Measurements from ENCODE around the gene CTNNA1. TPM values are rescaled to one million over a fixed set of nuclear protein-coding genes. Genes with fewer than 3 reads are reported as not detected.

The CTNNA1 gene
- total RNA-seq, 1 experiment from 2014 or later = 392 TPM

DNA sequence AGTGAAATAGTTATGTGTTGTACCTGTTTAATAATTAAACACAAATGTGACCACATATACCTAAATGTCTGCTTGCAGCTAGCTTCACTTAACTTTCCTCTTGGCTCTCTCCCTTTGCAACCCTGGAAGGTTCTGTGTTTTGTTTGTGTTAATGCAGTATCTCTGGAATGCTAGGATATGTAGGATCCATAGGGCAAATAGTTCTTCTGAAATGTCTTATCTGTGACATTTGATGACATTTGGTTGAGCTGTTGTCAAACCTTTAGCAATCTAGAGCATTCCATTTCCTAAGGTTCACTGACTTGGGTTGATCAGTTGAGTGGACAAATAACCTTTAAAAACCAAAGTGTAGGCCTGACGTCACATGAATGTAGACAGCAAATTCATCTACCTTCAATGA is 21.8 kb downstream of the CTNNA1 start:
- BruUV-seq (replicated peaks) = no TSS peak
- Histone ChIP-seq H3K4me1 (peaks cover 43% of the 10 kb centered on the region), H3K27me3 (replicated peaks; ENCODE audit: control insufficient read depth, insufficient read depth, low read length) (no peaks in the 10 kb centered on the region), H3K36me3 (ENCODE audit: control insufficient read depth, insufficient read depth, low read length) (peaks cover 2% of the 10 kb centered on the region; the same call in 1 of the 2 replicates), H3K9me3 (no peaks in the 10 kb centered on the region), H3K4me3 (ENCODE audit: low read depth, low read length) (no peak overlapping the region)
- H3K9me3 Mint-ChIP-seq (ENCODE audit: unreplicated experiment) = no peaks in the 10 kb centered on the region
- intact Hi-C loops (cut with micrococcal nuclease; ENCODE audit: unreplicated experiment) = loop anchor here (1.0 kb wide), 1 partner anchor 21 kb away; no protein-coding TSS in a partner anchor
- TF ChIP-seq, protein P1, sequence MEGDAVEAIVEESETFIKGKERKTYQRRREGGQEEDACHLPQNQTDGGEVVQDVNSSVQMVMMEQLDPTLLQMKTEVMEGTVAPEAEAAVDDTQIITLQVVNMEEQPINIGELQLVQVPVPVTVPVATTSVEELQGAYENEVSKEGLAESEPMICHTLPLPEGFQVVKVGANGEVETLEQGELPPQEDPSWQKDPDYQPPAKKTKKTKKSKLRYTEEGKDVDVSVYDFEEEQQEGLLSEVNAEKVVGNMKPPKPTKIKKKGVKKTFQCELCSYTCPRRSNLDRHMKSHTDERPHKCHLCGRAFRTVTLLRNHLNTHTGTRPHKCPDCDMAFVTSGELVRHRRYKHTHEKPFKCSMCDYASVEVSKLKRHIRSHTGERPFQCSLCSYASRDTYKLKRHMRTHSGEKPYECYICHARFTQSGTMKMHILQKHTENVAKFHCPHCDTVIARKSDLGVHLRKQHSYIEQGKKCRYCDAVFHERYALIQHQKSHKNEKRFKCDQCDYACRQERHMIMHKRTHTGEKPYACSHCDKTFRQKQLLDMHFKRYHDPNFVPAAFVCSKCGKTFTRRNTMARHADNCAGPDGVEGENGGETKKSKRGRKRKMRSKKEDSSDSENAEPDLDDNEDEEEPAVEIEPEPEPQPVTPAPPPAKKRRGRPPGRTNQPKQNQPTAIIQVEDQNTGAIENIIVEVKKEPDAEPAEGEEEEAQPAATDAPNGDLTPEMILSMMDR (IDR thresholded peaks at IDR 0.05; ENCODE audit: insufficient read depth in 1 of 2, low read depth in 1 of 2, low read length in 1 of 2, severe bottlenecking in 1 of 2, unreplicated experiment in 1 of 2) = no peak
- H3K4me1 Mint-ChIP-seq (ENCODE audit: low read depth, unreplicated experiment) = peaks cover 25% of the 10 kb centered on the region
- peaks cover 71% of the 10 kb centered on the region for H3K36me3 Mint-ChIP-seq (ENCODE audit: insufficient read depth, unreplicated experiment)
- peak overlapping the region; percentile 54 for H3K4me3 Mint-ChIP-seq (ENCODE audit: unreplicated experiment)
- no peaks in the 10 kb centered on the region for H3K27me3 Mint-ChIP-seq (ENCODE audit: insufficient read depth, unreplicated experiment)
- ChIA-PET POLR2A (interaction anchor here (0.5 to 1.5 kb wide), 4 partner anchors 22 to 257 kb away, joined by 3 to 4 read pairs (median 3); partner anchors contain the start of genes CTNNA1 and HSPA9), CTCF (interaction anchor here (0.6 to 1.6 kb wide), 4 partner anchors 15 to 196 kb away, joined by 4 to 7 read pairs (median 5); no protein-coding TSS in a partner anchor)
- peak; percentile 70 to 75 for DNase-seq
- H3K27ac Mint-ChIP-seq (ENCODE audit: unreplicated experiment) = peak overlapping the region; percentile 81

DNA sequence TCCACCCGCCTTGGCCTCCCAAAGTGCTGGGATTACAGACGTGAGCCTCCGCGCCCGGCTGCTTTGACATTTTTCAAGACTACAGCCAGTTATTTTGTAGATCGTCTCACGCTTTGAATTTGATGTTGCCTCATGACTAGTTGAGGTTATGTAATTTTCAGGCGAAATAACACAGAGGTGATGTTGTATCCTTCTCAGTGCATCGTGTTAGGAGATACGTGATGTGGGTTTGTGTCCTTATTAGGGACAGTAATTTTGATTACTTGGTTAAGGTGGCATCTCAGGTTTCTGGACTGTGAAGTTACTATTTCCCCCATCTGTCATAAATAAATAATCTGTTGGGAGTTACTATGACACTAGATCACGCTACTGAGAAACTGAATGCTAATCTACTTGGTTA is 25.0 kb downstream of the CTNNA1 start:
- no TSS peak for BruUV-seq (replicated peaks)
- Histone ChIP-seq H3K36me3 (ENCODE audit: control insufficient read depth, insufficient read depth, low read length) (peaks cover 2% of the 10 kb centered on the region), H3K9me3 (no peaks in the 10 kb centered on the region), H3K4me1 (peaks cover 27% of the 10 kb centered on the region), H3K4me3 (ENCODE audit: low read depth, low read length) (no peak overlapping the region), H3K27me3 (replicated peaks; ENCODE audit: control insufficient read depth, insufficient read depth, low read length) (no peaks in the 10 kb centered on the region)
- CTCF ChIA-PET = no interaction called here
- POLR2A ChIA-PET = no interaction called here
- DNase-seq = no peak
- Mint-ChIP-seq H3K4me1 (ENCODE audit: low read depth, unreplicated experiment) (peaks cover 9% of the 10 kb centered on the region), H3K4me3 (ENCODE audit: unreplicated experiment) (no peak overlapping the region), H3K27me3 (ENCODE audit: insufficient read depth, unreplicated experiment) (no peaks in the 10 kb centered on the region), H3K36me3 (ENCODE audit: insufficient read depth, unreplicated experiment) (peaks cover 65% of the 10 kb centered on the region), H3K9me3 (ENCODE audit: unreplicated experiment) (no peaks in the 10 kb centered on the region), H3K27ac (ENCODE audit: unreplicated experiment) (no peak overlapping the region)
- TF ChIP-seq, protein P1 (IDR thresholded peaks at IDR 0.05; ENCODE audit: insufficient read depth in 1 of 2, low read depth in 1 of 2, low read length in 1 of 2, severe bottlenecking in 1 of 2, unreplicated experiment in 1 of 2) = no peak
- intact Hi-C loops (cut with micrococcal nuclease; ENCODE audit: unreplicated experiment) = no loop called here

DNA sequence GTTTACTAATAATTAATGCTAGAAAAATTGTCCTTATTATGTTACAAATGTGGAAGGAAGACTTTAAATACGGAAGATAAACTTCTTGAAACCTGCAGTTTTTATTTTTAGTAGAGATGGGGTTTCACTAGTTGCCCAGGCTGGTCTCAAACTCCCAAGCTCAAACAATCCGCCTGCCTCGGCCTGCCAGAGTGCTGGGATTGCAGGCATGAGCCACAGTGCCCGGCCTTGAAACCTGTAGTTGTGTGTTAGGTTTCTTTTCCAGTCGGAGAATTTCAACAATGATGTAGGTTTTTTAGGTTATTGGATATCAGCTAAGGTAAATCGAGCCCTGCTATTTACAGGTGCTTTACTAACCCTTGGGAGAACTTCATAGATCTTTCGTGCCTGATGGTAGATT is 30.8 kb downstream of the CTNNA1 start:
- H3K27me3 Mint-ChIP-seq (ENCODE audit: insufficient read depth, unreplicated experiment) = no peaks in the 10 kb centered on the region
- POLR2A ChIA-PET = no interaction called here
- peaks cover 70% of the 10 kb centered on the region for H3K36me3 Mint-ChIP-seq (ENCODE audit: insufficient read depth, unreplicated experiment)
- H3K4me1 ChIP-seq = peaks cover 25% of the 10 kb centered on the region
- CTCF ChIA-PET = no interaction called here
- no peaks in the 10 kb centered on the region; the same call in 1 of the 2 replicates for H3K36me3 ChIP-seq (ENCODE audit: control insufficient read depth, insufficient read depth, low read length)
- H3K4me1 Mint-ChIP-seq (ENCODE audit: low read depth, unreplicated experiment) = peaks cover 23% of the 10 kb centered on the region
- no peaks in the 10 kb centered on the region for H3K9me3 Mint-ChIP-seq (ENCODE audit: unreplicated experiment)
- no peak overlapping the region for H3K4me3 ChIP-seq (ENCODE audit: low read depth, low read length)
- no TSS peak for BruUV-seq (replicated peaks)
- H3K9me3 ChIP-seq = no peaks in the 10 kb centered on the region
- intact Hi-C loops (cut with micrococcal nuclease; ENCODE audit: unreplicated experiment) = no loop called here
- TF ChIP-seq, protein P1 (IDR thresholded peaks at IDR 0.05; ENCODE audit: insufficient read depth in 1 of 2, low read depth in 1 of 2, low read length in 1 of 2, severe bottlenecking in 1 of 2, unreplicated experiment in 1 of 2) = no peak
- no peak overlapping the region for H3K27ac Mint-ChIP-seq (ENCODE audit: unreplicated experiment)
- H3K4me3 Mint-ChIP-seq (ENCODE audit: unreplicated experiment) = no peak overlapping the region
- no peaks in the 10 kb centered on the region for H3K27me3 ChIP-seq (replicated peaks; ENCODE audit: control insufficient read depth, insufficient read depth, low read length)
- no peak for DNase-seq
